ENCODE data around the gene MACROD2. TPM values are rescaled to one million over a fixed set of nuclear protein-coding genes. Genes with fewer than 3 reads are reported as not detected.
"Not testable (repeated sequence)": the region's sequence is repeated elsewhere in the genome, so short reads cannot be mapped to it uniquely, and the experiment has no call there.

The MACROD2 gene
- total RNA-seq, 4 donors from 2014 or later: 2.1 to 28.1 (median 12.6) TPM

- Histone ChIP-seq H3K36me3 (no peaks in the 10 kb centered on the region), H3K27ac (no peak overlapping the region), H3K4me1 (no peaks in the 10 kb centered on the region), H3K9me3 (no peaks in the 10 kb centered on the region), H3K4me3 (no peak overlapping the region), H3K27me3 (no peaks in the 10 kb centered on the region)
- no peak for TF ChIP-seq POLR2A (IDR thresholded peaks at IDR 0.05)
- TF ChIP-seq, protein P1, sequence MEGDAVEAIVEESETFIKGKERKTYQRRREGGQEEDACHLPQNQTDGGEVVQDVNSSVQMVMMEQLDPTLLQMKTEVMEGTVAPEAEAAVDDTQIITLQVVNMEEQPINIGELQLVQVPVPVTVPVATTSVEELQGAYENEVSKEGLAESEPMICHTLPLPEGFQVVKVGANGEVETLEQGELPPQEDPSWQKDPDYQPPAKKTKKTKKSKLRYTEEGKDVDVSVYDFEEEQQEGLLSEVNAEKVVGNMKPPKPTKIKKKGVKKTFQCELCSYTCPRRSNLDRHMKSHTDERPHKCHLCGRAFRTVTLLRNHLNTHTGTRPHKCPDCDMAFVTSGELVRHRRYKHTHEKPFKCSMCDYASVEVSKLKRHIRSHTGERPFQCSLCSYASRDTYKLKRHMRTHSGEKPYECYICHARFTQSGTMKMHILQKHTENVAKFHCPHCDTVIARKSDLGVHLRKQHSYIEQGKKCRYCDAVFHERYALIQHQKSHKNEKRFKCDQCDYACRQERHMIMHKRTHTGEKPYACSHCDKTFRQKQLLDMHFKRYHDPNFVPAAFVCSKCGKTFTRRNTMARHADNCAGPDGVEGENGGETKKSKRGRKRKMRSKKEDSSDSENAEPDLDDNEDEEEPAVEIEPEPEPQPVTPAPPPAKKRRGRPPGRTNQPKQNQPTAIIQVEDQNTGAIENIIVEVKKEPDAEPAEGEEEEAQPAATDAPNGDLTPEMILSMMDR (IDR thresholded peaks at IDR 0.05): no peak
- DNase-seq: no peak
- intact Hi-C loops (cut with DNase I; ENCODE audit: low total_unique reads): no loop called here
These were observed 1017.2 kb downstream of the MACROD2 start for GRCh38 chr20:15012566-15012965.

GRCh38 chr20:15016875-15017274, 1021.6 kb downstream of the MACROD2 start:
- H3K27ac ChIP-seq; intact Hi-C loops (cut with DNase I; ENCODE audit: low total_unique reads); H3K4me3 ChIP-seq; H3K9me3 ChIP-seq; H3K36me3 ChIP-seq; H3K27me3 ChIP-seq; DNase-seq; H3K4me1 ChIP-seq: not testable (repeated sequence)

DNA sequence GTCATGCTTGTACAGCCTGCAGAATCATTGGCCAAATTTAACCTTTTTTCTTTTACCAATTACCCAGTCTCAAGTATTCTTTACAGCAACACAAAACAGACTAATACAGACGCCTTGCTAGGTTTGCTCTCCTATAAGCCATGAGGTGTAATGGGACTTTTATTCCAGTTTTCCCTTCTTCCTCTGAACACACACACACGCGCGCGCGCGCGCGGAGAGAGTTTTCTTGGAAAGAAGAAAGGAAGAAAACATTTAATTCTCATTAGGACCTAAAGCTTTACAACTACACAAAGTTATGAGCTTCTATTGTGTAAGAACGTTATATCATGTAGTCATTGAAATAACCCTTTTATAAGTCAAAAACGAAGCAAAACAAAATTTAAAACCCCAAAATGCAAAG, 1023.6 kb downstream of the MACROD2 start:
- TF ChIP-seq, protein P1 (IDR thresholded peaks at IDR 0.05): no peak
- no peak for TF ChIP-seq POLR2A (IDR thresholded peaks at IDR 0.05)
- Histone ChIP-seq H3K27me3 (no peaks in the 10 kb centered on the region), H3K4me1 (no peaks in the 10 kb centered on the region), H3K9me3 (no peaks in the 10 kb centered on the region), H3K36me3 (no peaks in the 10 kb centered on the region), H3K4me3 (no peak overlapping the region), H3K27ac (no peak overlapping the region)
- DNase-seq: no peak
- intact Hi-C loops (cut with DNase I; ENCODE audit: low total_unique reads): no loop called here

- Histone ChIP-seq H3K4me1 (no peaks in the 10 kb centered on the region), H3K27ac (no peak overlapping the region), H3K4me3 (no peak overlapping the region), H3K36me3 (no peaks in the 10 kb centered on the region), H3K9me3 (no peaks in the 10 kb centered on the region), H3K27me3 (no peaks in the 10 kb centered on the region)
- intact Hi-C loops (cut with DNase I; ENCODE audit: low total_unique reads): no loop called here
- no peak for TF ChIP-seq POLR2A (IDR thresholded peaks at IDR 0.05)
- TF ChIP-seq, protein P1 (IDR thresholded peaks at IDR 0.05): no peak
- no peak for DNase-seq
These were observed 1025.5 kb downstream of the MACROD2 start for GRCh38 chr20:15020845-15021244.

DNA sequence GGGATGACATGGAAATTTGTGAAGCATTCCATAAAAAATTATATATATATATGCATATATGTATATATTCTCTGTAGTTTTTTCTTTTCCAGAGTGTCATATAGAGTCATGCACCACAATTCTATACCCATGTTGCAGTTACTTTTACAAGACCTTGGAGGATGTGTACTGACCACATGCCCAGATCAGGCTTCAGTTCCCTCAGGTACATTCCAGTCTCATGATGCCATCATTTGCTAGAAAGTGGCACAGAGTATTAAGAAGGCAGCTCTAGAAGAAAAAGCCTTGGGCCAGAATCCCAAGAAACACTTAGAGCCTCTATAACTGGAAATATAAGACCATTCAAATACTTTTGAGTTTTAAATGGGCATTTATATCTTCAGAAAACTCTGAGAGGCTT, 1027.6 kb downstream of the MACROD2 start:
- Histone ChIP-seq H3K27ac (no peak overlapping the region), H3K9me3 (no peaks in the 10 kb centered on the region)
- intact Hi-C loops (cut with DNase I; ENCODE audit: low total_unique reads): no loop called here

More for the DNA sequence above, 1027.6 kb downstream of the MACROD2 start:
- no peaks in the 10 kb centered on the region for H3K4me1 ChIP-seq
- H3K36me3 ChIP-seq: no peaks in the 10 kb centered on the region
- no peak for DNase-seq
- no peak overlapping the region for H3K4me3 ChIP-seq
- no peaks in the 10 kb centered on the region for H3K27me3 ChIP-seq
- TF ChIP-seq, protein P1 (IDR thresholded peaks at IDR 0.05): no peak
- TF ChIP-seq POLR2A (IDR thresholded peaks at IDR 0.05): no peak

Data from uterus (tissue), 4 donors.